Suppressor macrophage (primary cell): ENCODE results near the gene S100A7A.
"Not testable (repeated sequence)": the region's sequence is repeated elsewhere in the genome, so short reads cannot be mapped to it uniquely, and the experiment has no call there.

Source experiments
- DNase-seq, 4 experiments: peaks; one replicate each; pipeline ENCODE4 v3.0.0-alpha.2; 2020 to 2022

The S100A7A gene

DNA sequence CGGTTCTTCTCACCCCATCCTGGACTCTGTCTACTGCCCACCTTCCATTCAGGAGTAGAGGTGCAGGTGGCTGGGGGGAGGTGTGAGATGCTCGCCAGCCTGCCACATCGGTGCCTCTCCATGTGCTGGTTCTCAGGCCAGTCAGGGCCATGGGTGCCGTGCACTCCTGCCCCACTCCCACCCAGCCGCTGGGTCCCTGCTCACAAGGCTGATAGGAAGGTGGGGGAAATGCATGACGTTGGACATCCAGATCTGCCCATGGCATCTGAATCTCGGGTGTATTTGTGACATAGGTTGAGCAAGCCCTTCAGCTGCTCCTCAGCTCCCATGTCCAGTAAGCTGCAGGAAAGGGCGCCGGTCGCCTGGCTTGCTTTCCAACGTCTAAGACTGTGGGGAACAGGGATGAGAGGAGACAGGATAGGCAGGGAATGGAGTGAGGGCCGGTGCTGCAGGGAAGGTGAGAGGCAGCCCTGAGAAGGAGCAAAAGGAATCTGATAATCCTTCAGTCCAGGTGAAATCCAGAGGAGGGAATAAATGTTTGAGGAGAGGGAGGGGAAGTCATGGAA, 11.8 kb downstream of the S100A7A start:
- no peak for DNase-seq

DNA sequence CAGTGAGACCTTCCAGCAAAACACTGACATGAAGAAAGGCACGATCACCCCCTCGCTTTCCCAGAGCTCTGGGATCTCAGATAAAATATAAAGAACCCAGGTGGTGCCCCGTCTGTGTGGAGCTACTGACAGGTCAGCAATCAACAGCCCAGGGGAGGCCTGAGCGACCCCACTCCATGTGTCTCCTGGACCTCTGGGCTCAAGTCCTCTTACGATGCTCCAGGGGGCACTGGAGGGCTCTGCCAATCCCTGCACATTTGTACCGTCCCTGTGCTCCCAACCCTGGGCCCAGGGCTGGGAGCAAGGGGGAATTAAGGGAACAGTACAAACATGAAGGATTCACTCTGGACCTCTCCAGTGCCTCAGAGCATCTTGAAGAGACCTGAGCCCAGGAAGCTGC, 12.5 kb downstream of the S100A7A start:
- no peak for DNase-seq

GRCh38 chr1:153429266-153430165, 13.2 kb downstream of the S100A7A start:
- no peak for DNase-seq

- DNase-seq, result no peak
Observed at GRCh38 chr1:153430166-153430553, 13.8 kb downstream of the S100A7A start.

DNA sequence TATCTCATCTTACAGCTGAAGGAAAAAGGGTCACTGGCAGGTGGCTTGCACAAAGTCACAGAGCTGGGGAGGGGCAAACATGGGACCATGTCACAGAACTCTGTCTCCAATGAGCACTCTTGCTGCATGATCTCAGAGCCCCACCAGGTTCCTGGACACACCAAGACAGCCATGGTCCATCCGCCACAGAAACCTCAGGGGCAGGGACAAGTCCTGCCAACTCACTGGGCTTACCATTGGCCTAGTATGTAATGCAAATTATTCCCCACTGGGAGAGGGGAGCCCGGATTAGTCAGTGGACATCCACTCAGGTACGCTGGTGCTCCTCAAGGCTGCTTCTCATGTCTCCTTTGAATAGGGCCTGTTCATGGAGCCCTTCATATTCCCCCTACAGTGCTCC, 14.2 kb downstream of the S100A7A start:
- DNase-seq, result no peak

- no peak for DNase-seq
Observed at GRCh38 chr1:153431002-153431401, 14.7 kb downstream of the S100A7A start.

DNA sequence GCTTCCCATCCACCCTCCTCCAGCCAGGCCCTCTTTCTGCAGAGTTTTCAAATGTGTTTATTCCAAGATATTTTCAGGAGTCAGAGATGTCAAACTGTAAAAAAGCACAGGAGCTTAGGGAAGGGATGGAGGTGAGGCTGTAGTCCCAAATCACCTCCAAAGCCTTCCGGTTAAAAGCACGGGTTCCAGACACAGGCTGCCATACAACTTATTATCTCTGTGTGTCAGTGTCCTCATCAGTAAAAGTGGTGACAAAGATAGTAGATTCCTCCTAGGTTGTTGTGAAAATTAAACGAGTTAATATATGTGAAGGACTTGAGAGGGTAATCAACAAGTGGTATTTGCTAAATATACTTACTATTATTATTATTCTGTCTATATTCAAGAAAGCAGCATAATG, 15.1 kb downstream of the S100A7A start:
- no peak for DNase-seq

DNA sequence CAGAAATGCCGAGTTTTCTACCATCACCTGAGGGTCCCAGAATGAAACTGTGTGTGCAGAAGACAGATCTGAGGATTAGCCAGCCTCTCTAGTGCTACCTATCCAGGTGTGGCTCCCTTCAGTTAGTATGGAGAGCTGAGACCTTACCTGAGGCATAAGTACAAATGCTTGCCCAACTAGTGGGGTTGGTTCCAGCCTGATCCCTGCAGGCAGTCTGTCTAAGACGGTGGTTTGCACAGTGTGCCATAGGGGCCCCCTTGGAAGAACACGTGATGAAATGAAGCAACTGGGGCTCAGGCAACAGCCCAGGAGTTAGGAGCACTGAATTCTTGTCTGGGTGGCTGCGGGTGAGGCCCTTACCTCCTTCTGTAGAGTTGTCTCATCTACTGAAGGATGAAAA, 15.6 kb downstream of the S100A7A start:
- no peak for DNase-seq

- no peak for DNase-seq
Observed at GRCh38 chr1:153432874-153433681, 16.8 kb downstream of the S100A7A start.

- DNase-seq, result no peak
Observed at GRCh38 chr1:153434746-153435455, 18.6 kb downstream of the S100A7A start.

DNA sequence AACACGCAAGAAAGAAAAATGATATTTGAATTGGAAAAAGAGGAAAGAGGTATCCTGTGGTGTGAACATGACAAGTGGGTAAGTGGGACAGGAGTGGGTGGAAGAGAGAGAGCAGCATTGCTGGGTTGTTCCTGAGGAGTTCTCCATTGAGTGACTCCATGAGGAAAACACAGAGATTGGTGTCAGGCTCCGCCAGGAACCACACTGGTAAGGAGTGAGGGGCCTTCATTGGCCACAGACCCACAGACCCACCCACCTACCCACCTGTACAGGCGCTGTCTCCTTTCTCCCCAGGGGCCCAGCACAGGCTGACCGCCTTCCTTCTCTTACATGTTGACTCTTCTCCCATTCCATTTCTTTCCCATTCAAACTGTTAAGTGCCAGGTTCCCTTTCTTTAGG, 20.9 kb downstream of the S100A7A start:
- DNase-seq, result no peak

DNA sequence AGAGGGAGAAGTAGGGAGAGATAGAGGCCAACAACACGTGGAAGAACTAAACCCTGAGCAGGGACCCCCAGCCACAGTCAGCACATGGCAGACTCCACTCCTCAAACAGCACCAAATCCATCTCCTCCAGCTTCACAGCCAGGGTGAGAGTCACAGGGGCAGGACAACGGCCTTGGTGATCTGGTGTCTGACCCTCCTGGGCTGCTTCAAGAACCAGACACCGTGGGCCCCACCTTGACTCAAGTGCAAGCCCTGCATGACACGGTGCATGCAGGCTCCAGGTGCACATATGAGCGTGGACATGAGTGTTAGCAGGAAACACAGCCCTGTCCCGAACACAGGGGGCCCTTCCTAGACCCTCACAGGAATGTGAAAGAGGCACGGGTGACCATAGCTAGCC, 22.3 kb downstream of the S100A7A start:
- DNase-seq, result no peak

DNA sequence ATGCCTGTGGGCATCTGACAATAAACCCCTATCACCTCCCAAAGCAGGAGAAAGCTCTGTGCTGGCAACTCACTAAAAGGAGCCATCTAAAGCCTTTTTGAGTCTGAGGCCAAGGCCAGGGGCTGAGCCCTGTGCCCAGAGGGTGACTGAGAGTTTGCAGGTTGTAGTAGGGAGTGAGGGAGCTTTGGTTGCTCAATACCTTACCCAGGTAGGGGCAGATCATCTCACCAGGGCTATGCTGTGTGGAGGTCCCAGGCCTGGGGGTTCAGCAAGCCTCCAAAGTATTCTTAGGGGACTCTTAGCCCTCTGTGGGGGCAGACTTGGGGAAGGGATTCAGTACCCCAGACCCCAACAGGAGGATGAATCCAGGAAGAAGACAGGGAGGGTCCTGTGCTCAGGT, 23.0 kb downstream of the S100A7A start:
- no peak for DNase-seq

DNA sequence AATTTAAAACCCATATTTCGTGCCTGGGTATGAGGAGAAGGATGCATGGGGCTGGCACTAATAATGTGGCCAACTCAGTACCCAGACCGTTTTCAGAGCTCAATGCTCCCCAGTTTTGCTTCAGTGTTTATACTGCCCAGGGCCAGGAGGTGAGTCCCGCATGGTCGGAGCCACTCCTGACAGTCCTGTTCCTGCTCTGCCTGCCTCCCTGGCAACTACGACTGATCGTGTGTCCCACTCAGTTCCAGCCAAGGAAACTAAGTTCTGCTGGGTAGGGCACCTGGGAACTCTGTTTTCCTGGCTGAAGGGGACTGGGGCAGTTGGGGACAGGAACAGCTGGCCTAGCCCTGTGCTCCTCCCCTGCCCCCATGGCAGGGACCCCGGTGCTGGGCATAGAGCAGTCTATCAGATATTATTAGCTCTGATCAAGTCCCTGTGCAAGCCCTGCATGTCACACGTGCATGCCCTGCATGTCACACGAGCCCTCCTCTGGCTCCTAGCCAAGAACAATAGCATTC, 25.0 kb downstream of the S100A7A start:
- no peak for DNase-seq

- no peak for DNase-seq
Observed at GRCh38 chr1:153443486-153443885, 27.2 kb downstream of the S100A7A start.

DNA sequence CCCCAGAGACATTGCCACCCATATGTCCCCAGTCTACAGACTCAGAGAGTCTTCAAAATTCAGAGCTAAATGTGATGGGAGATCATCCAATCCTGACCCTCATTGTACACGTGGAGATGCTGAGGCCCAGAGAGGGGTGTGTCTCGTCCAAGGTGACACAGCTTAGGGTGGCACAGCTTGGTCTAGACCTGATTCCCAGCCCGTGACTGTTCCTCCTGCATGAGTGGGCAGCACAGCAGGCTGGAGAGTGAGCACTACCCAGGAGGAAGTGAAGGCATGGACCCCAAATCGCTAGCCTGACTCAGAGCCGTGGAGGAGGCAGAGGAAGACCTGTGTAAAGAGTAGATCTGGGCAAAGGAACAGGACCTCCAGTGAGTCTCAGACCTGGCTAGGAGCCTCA, 27.8 kb downstream of the S100A7A start:
- DNase-seq, result no peak

DNA sequence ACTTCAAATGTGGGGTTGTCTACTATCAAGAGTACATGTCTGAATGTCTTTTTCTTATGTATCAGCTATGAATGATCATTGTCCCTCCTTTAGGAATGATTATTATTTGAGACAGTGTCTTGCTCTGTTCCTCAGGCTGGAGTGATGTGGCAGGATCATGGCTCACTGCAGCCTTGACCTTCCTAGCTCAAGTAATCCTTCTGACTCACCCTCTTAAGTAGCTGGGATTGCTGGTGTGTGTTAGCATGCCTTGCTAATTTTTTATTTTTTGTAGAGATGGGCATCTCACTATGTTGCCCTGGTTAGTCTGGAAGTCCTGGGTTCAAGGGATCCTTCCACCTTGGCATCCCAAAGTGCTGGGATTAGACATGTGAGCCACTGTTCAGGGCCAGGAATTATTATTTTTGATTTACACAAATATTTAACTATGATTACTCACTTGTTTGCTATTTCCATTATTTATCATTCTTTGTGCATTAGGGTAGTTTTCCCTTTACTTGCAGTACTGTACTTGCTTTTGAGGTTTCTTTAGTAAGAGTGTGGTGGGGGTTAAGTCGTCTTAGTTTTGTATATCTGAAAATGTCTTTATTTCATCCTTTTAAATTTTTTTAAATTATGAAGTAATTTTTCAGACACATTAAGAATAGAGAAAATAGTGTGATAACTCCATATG, 31.3 kb downstream of the S100A7A start:
- no peak for DNase-seq

DNA sequence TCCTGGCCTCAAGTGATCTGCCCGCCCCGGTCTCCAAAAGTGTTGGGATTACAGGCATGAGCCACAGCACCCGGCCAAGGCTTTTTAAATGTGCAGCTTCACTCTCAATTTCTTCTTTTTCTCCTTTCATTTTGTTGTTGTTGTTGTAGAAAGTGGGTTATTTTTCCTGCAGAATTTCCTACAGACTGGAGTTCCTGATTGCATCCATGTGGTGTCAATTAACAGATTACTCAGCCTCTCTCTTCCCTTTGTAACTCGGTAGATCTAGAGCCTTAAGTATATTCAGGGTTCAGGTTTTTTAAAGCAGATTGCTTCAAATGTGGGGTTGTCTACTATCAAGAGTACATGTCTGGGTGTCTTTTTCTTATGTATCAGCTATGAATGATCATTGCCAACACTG, 32.5 kb downstream of the S100A7A start:
- DNase-seq, result not testable (repeated sequence)

GRCh38 chr1:153456396-153456795, 40.1 kb downstream of the S100A7A start:
- DNase-seq, result no peak

GRCh38 chr1:153459655-153460054, 43.3 kb downstream of the S100A7A start:
- DNase-seq, result no peak

DNA sequence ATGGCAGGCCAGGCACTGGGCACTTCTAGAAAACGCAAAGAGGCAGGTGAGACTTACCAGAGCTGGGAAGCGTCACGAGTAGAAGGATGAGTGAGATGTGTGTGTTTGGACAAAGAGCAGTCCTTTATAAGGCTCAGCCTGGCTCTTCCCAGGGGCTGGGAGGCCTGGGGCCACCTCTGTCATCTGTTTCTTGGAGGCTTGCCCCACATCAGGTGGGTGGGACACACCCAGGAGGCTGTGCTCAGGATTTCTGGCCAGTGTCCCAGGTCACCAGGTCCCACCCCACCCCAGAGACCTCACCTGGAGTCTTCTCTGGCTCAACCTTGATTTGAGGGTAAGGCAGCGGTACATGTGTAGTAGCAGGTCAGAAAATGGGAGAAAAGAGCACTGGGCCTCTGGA, 44.2 kb downstream of the S100A7A start, which contains the start of gene S100A7:
TSS of gene S100A7 (minus strand) at position 101 of the 400 bp plus-strand sequence. CDS start 1,638 bp downstream, outside the sequence.
- no peak for DNase-seq

DNA sequence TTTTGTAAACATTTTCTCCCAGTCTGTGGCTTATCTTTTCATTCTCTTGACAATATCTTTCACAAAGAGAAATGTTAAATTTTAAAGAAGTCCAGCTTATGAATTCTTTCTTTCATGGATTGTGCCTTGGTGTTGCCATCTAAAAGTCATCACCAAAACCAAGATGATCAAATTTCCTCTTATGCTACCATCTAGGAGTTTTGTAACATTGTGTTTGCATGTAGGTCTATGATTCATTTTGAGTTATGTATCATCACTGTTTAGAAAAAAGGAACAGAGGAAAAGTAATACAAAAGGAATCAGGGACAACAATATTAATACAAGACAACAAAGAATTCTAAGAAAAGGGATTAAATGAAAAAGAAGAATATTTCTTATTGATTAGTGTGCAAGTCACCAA, 46.4 kb downstream of the S100A7A start:
- peak in 2 of 4 experiments; percentile 48 to 60 for DNase-seq
